Myocyte (in vitro differentiated cells): ENCODE data around the gene MN1. TPM values are rescaled to one million over a fixed set of nuclear protein-coding genes. Genes with fewer than 3 reads are reported as not detected.

Experiments
- DNase-seq: peaks from one replicate; pipeline ENCODE4 v3.0.0-alpha.2; 2012; ENCODE audit warnings: low read depth
- total RNA-seq: library from RNA; depleted of rRNA; stranded (reverse); fragments of >200 nt; gene quantifications from 2 replicates; pipeline ENCODE4 v1.2.3, GENCODE V29; 2014

The MN1 gene
- total RNA-seq, 1 donor from 2014 or later: 1.8 TPM

GRCh38 chr22:27719036-27719347 lies 82.6 kb downstream of the MN1 start:
- no peak for DNase-seq

- peak; percentile 90 for DNase-seq
Observed at GRCh38 chr22:27718186-27719035, 83.1 kb downstream of the MN1 start.

- DNase-seq: no peak
Observed at GRCh38 chr22:27717094-27717493, 84.5 kb downstream of the MN1 start.

- DNase-seq: no peak
Observed at GRCh38 chr22:27716074-27716473, 85.5 kb downstream of the MN1 start.

GRCh38 chr22:27715106-27715505 lies 86.5 kb downstream of the MN1 start:
- peak; percentile 23 for DNase-seq

GRCh38 chr22:27714068-27714467 lies 87.5 kb downstream of the MN1 start:
- no peak for DNase-seq

GRCh38 chr22:27713461-27713860 lies 88.1 kb downstream of the MN1 start:
- no peak for DNase-seq

- no peak for DNase-seq
Observed at GRCh38 chr22:27711756-27712155, 89.8 kb downstream of the MN1 start.

- no peak for DNase-seq
Observed at GRCh38 chr22:27711012-27711411, 90.5 kb downstream of the MN1 start.

GRCh38 chr22:27709919-27710675 lies 91.5 kb downstream of the MN1 start:
- DNase-seq: no peak

- DNase-seq: no peak
Observed at GRCh38 chr22:27706489-27706888, 95.1 kb downstream of the MN1 start.

GRCh38 chr22:27705408-27706080 lies 96.0 kb downstream of the MN1 start:
- peak; percentile 17 for DNase-seq

GRCh38 chr22:27704581-27704980 lies 97.0 kb downstream of the MN1 start:
- no peak for DNase-seq

- DNase-seq: no peak
Observed at GRCh38 chr22:27699383-27700019, 102.1 kb downstream of the MN1 start.

GRCh38 chr22:27698813-27699212 lies 102.7 kb downstream of the MN1 start:
- DNase-seq: no peak

Other genes starting within 250 kb of the MN1 start
- gene PITPNB, start 117.5 kb upstream of the MN1 start, total RNA-seq: 20.5 and 21.0 TPM in 2 replicates